GM18519 (cell line): Measurements from ENCODE around the gene MED28.
A peak's percentile ranks its signal among the peaks of the same experiment; 100 is the strongest.
"Not testable (repeated sequence)": the region's sequence is repeated elsewhere in the genome, so short reads cannot be mapped to it uniquely, and the experiment has no call there.

Experiments
- ATAC-seq: cut with Tn5 transposase; IDR thresholded peaks from one replicate; pipeline ENCODE4 v1.9.1; 2021; ENCODE audit warnings: mild to moderate bottlenecking, moderate library complexity; ENCODE audit not compliant: unreplicated experiment, low FRiP score

The MED28 gene

GRCh38 chr4:17616283-17616682 lies 1.8 kb downstream of the MED28 start:
- ATAC-seq: no peak

GRCh38 chr4:17618926-17619325 lies 4.5 kb downstream of the MED28 start:
- no peak for ATAC-seq

GRCh38 chr4:17619416-17620105 lies 5.1 kb downstream of the MED28 start:
- ATAC-seq: no peak

GRCh38 chr4:17623451-17624001 lies 9.1 kb downstream of the MED28 start:
- no peak for ATAC-seq

- ATAC-seq: no peak
Observed at GRCh38 chr4:17624821-17625220, 10.4 kb downstream of the MED28 start.

GRCh38 chr4:17630228-17630627 lies 15.8 kb downstream of the MED28 start:
- no peak for ATAC-seq

GRCh38 chr4:17633600-17633999 lies 19.2 kb downstream of the MED28 start:
- no peak for ATAC-seq

- ATAC-seq: no peak
Observed at GRCh38 chr4:17635056-17635455, 20.6 kb downstream of the MED28 start.

- ATAC-seq: no peak
Observed at GRCh38 chr4:17636341-17636695, 21.9 kb downstream of the MED28 start.

GRCh38 chr4:17636696-17637622 lies 22.5 kb downstream of the MED28 start:
- ATAC-seq: peak; percentile 77

- no peak for ATAC-seq
Observed at GRCh38 chr4:17639136-17639535, 24.7 kb downstream of the MED28 start.

GRCh38 chr4:17642398-17642783 lies 27.9 kb downstream of the MED28 start:
- ATAC-seq: no peak

GRCh38 chr4:17646693-17647092 lies 32.3 kb downstream of the MED28 start:
- no peak for ATAC-seq

- ATAC-seq: no peak
Observed at GRCh38 chr4:17647176-17647806, 32.9 kb downstream of the MED28 start.

GRCh38 chr4:17647927-17648326 lies 33.5 kb downstream of the MED28 start:
- no peak for ATAC-seq

- ATAC-seq: no peak
Observed at GRCh38 chr4:17650406-17650805, 36.0 kb downstream of the MED28 start.

- no peak for ATAC-seq
Observed at GRCh38 chr4:17654701-17655100, 40.3 kb downstream of the MED28 start.

GRCh38 chr4:17657090-17657489 lies 42.6 kb downstream of the MED28 start:
- ATAC-seq: no peak

GRCh38 chr4:17657849-17658248 lies 43.4 kb downstream of the MED28 start:
- ATAC-seq: no peak

GRCh38 chr4:17659196-17659595 lies 44.8 kb downstream of the MED28 start:
- not testable (repeated sequence) for ATAC-seq

GRCh38 chr4:17662694-17663093 lies 48.3 kb downstream of the MED28 start:
- ATAC-seq: no peak
